ENCODE measurements around the gene RPL37. TPM values are rescaled to one million over a fixed set of nuclear protein-coding genes. Genes with fewer than 3 reads are reported as not detected.

Gene RPL37
- total RNA-seq, result 424 and 537 TPM in 2 replicates

GRCh38 chr5:40834849-40835787 is at the start of gene RPL37:
Gene RPL37, minus strand, starts transcription at chr5:40835222. Its CDS starts 37 bp downstream, at chr5:40835185.

GRCh38 chr5:40841068-40841805 is 6.2 kb upstream of the RPL37 start, which contains the start of gene CARD6:
Gene CARD6, plus strand, starts transcription at chr5:40841367. Its CDS starts 16 bp downstream, at chr5:40841383.

GRCh38 chr5:40798012-40798800 is 36.8 kb downstream of the RPL37 start, which contains the start of gene PRKAA1:
Gene PRKAA1, minus strand, starts transcription at chr5:40798374. Its CDS starts 185 bp downstream, at chr5:40798189.

Other genes with a start within 250 kb of the RPL37 start
- 9.6 and 11.0 TPM in 2 replicates for gene PTGER4, start 155.3 kb downstream of the RPL37 start, total RNA-seq
- gene TTC33, start 79.3 kb downstream of the RPL37 start, total RNA-seq, result 14.2 and 16.9 TPM in 2 replicates
- gene PRKAA1, start 36.8 kb downstream of the RPL37 start, total RNA-seq, result 98.2 and 133 TPM in 2 replicates
- 19.6 and 23.7 TPM in 2 replicates for gene CARD6, start 6.1 kb upstream of the RPL37 start, total RNA-seq
- 0.96 and 24.8 TPM in 2 replicates for gene C7, start 74.3 kb upstream of the RPL37 start, total RNA-seq
- not detected in 2 replicates for gene MROH2B, start 236.1 kb upstream of the RPL37 start, total RNA-seq